CD4-positive, alpha-beta T cell treated with Interleukin-1 beta for 1 hour (primary cell): ENCODE data around the gene PKP3.

ENCODE experiments used
- DNase-seq, 2 donors: peaks; one replicate each; pipeline ENCODE4 v3.0.0-alpha.2; 2020 to 2022

Gene PKP3

DNA sequence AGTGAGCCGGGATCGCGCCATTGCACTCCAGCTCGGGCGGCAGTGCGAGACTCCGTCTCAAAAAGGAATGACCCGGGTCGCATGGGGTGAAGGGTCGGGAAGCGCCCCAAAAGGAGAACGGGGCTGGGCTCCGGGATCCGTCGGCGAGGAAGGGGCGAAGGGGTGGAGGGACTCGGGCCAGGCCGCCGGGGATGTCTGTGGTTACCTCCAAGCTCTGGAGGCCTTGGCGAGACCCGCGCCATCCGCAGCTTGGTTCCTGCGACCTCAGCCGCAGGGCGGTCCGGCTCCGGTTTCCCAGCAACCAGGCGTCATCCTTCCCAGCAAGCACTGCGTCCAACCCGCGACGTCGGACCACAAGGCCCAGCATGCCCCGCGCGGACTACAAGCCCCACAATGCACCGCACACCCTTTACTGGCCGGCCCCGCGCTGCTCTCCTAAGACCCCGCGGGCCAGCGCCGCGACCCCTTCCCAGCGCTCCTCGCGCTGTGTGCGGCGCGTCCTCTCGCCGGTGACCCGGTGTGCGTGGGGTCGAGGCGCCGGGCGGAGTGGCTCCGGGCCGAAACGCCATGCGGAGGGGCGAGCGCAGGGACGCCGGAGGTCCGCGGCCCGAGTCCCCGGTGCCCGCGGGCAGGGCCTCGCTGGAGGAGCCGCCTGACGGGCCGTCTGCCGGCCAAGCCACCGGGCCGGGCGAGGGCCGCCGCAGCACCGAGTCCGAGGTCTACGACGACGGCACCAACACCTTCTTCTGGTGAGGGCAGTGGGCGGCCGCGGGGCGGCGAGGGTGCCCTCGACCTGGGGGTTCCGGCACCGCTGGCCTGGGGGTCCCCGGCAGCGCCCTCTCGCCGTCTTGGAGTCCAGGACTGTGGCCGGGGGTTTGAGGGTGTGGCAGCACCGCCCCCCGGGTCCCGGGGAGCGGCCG, 56.1 kb downstream of the PKP3 start, which contains the start of gene PTDSS2:
TSS of gene PTDSS2 (plus strand) at position 391 of the 920 bp plus-strand sequence. CDS start at position 568, 177 bp downstream.
- DNase-seq: peak; percentile 93

DNA sequence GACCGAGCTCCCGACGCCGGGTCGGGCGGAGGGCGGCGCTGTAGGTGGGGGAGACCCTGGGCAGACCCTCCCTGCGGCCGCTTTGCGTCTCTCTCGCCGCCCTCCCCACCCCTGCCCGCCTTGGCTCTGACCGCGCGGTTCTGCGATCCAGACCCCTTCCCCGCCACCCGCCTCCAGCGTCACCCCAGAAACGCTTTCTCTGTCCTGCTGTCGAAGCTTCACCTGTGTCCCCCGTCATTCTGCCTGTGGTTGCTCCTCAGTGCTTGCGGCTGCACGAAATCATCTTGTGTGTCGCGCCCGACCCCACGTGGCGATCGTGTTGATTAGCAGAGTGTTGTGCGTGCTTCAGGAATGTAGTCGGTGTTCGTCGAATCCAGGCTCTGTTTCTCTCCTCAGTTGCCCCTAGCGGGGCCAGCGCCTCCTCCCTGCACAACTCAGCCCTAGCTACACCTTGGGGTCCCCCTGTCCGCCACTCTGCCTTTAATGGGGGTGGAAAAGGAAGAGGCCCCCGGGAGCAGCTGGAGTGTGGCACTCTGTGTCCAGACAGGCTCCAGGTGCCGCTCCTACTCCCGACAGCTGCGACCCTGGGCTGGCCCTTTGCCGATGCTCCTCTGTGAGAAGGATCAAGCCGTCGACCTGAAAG, 56.9 kb downstream of the PKP3 start:
- peak; percentile 82 to 85 for DNase-seq

GRCh38 chr11:451738-452137, 57.7 kb downstream of the PKP3 start:
- no peak for DNase-seq

DNA sequence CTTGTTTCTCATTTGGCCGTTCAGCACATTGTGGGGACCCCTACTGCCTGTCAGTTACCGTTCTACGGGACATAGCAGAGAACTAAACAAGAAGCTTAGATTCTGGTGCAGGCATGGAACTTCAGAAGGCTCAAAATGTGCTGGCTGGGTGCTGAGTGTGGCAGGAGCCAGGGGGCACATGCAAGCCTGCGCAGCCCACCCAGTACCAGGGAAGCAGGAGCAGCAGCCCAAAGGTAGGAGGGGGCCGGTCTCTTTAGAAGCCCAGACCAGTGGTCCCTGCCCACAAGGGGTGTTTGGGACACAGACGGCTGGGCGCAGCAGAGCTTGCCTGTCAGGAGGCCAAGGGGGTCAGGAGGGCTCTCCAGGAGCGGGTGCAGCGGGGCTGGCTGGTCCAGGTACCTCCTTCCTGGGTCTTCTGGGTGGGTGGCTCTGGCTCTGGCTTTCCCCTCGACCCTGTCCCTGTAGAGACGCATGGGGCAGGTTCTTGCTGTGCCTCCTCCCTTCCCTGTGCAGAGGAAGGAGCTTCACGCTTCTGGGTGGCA, 58.3 kb downstream of the PKP3 start:
- DNase-seq: no peak

DNA sequence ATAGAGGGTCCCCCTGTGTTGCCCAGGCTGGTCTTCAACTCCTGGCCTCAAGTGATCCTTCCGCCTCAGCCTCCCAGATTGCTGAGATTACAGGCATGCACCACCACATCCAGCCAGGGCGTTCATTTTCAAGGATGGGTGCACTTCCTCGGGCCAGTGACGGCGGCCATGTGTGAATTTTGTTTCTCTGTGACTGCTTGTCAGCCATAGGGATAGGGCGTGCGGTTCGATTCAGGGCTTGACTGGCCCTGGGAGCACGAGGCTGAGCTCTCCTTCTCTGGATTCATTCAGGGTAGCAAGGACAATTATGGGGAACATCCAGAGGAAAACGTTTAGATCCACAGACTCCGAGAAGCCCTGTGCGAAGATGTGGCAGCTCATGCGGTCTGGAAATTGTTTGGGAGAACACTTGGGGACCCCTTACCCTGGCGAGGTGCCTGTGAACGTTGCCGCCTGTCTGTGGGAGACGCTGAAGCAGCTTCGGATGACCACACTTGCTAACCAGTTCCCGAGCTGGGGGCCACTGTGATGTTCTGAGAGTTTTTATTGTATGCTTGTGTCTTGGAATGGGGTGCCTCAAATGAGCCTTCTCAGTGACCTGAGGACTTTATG, 59.0 kb downstream of the PKP3 start:
- no peak for DNase-seq

- no peak for DNase-seq
These were observed 59.6 kb downstream of the PKP3 start for GRCh38 chr11:453564-453963.

DNA sequence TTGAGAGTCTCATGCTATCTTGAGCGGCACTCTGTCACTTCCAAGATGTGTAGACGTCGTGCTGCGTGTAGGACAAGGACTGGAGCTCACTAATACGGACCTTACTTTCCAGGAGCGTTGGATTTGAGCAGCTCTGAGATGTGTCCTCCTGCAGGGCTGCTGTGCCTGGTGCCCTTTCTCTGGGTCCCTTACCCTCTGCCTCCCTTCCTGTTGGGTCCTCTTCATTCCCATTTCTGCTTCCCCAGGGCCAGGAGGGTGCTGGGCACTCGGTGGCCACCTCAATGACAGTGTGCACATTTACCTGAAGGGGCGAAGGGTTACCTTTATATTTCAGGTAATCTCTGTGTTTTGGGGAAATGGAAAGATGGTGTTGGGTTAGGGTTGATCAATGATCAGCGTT, 60.0 kb downstream of the PKP3 start:
- DNase-seq: no peak
